Measurements from ENCODE around the gene PABPN1.

Gene PABPN1

GRCh38 chr14:23301288-23301968 is 19.8 kb upstream of the PABPN1 start:
- peak; percentile 98 for DNase-seq (ENCODE audit: low spot score)
- TF ChIP-seq CTCF (IDR thresholded peaks at IDR 0.05; ENCODE audit: borderline replicate concordance, control extremely low read depth, extremely low read depth, insufficient read depth, missing control alignments), result peak; percentile 98
- in situ Hi-C loops (cut with MboI; ENCODE audit: low sequenced_read_pairs, unreplicated experiment), result no loop called here

- DNase-seq (ENCODE audit: low spot score), result peak; percentile 42
- in situ Hi-C loops (cut with MboI; ENCODE audit: low sequenced_read_pairs, unreplicated experiment), result no loop called here
- no peak for TF ChIP-seq CTCF (IDR thresholded peaks at IDR 0.05; ENCODE audit: borderline replicate concordance, control extremely low read depth, extremely low read depth, insufficient read depth, missing control alignments)
Observed at GRCh38 chr14:23301969-23302289, 19.3 kb upstream of the PABPN1 start.

GRCh38 chr14:23302290-23303225 is 18.7 kb upstream of the PABPN1 start, which contains the start of gene PPP1R3E:
Gene PPP1R3E (minus strand): TSS chr14:23302859. CDS start chr14:23302576, 283 bp downstream.
- DNase-seq (ENCODE audit: low spot score), result peak; percentile 83
- TF ChIP-seq CTCF (IDR thresholded peaks at IDR 0.05; ENCODE audit: borderline replicate concordance, control extremely low read depth, extremely low read depth, insufficient read depth, missing control alignments), result no peak
- in situ Hi-C loops (cut with MboI; ENCODE audit: low sequenced_read_pairs, unreplicated experiment), result no loop called here

- in situ Hi-C loops (cut with MboI; ENCODE audit: low sequenced_read_pairs, unreplicated experiment), result no loop called here
- peak; percentile 90 for DNase-seq (ENCODE audit: low spot score)
- no peak for TF ChIP-seq CTCF (IDR thresholded peaks at IDR 0.05; ENCODE audit: borderline replicate concordance, control extremely low read depth, extremely low read depth, insufficient read depth, missing control alignments)
Observed at GRCh38 chr14:23306412-23307145, 14.7 kb upstream of the PABPN1 start, which contains the start of gene BCL2L2. Gene BCL2L2 (plus strand): TSS chr14:23306833. CDS start chr14:23307768, 935 bp downstream.

GRCh38 chr14:23307146-23307530 is 14.1 kb upstream of the PABPN1 start:
- TF ChIP-seq CTCF (IDR thresholded peaks at IDR 0.05; ENCODE audit: borderline replicate concordance, control extremely low read depth, extremely low read depth, insufficient read depth, missing control alignments), result no peak
- in situ Hi-C loops (cut with MboI; ENCODE audit: low sequenced_read_pairs, unreplicated experiment), result no loop called here
- no peak for DNase-seq (ENCODE audit: low spot score)

All from GM13976 (cell line).